ENCODE results near the gene CDV3.

DNA sequence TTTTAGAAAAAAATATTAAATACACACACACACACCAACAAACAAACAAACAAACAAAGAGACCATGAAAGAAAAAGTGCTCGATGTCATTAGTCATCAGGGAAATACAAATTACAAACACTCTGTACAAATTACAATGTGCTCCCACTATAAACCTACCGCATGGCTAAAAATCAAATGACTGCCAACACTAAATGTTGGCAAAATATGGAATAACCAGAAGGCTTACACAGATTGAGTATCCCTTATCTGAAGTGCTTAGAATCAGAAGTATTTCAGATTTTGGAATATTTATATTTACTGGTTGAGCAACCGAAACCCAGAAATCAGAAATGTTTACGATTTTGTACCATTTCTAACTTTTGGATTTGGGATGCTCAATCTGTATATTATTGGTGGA is 33.4 kb downstream of the CDV3 start:
- TF ChIP-seq POLR2A (IDR thresholded peaks at IDR 0.05; ENCODE audit: low read depth, low read length) (no peak), EZH2 (IDR thresholded peaks at IDR 0.05; ENCODE audit: borderline replicate concordance, low read depth, low read length, severe bottlenecking) (no peak), POLR2AphosphoS5 (IDR thresholded peaks at IDR 0.05; ENCODE audit: insufficient read depth, low read depth, low read length) (no peak)
- TF ChIP-seq, protein P1, sequence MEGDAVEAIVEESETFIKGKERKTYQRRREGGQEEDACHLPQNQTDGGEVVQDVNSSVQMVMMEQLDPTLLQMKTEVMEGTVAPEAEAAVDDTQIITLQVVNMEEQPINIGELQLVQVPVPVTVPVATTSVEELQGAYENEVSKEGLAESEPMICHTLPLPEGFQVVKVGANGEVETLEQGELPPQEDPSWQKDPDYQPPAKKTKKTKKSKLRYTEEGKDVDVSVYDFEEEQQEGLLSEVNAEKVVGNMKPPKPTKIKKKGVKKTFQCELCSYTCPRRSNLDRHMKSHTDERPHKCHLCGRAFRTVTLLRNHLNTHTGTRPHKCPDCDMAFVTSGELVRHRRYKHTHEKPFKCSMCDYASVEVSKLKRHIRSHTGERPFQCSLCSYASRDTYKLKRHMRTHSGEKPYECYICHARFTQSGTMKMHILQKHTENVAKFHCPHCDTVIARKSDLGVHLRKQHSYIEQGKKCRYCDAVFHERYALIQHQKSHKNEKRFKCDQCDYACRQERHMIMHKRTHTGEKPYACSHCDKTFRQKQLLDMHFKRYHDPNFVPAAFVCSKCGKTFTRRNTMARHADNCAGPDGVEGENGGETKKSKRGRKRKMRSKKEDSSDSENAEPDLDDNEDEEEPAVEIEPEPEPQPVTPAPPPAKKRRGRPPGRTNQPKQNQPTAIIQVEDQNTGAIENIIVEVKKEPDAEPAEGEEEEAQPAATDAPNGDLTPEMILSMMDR (IDR thresholded peaks at IDR 0.05; ENCODE audit: extremely low read depth in 1 of 2, insufficient read depth in 1 of 2, low read depth in 1 of 2, low read length in 2 of 2), result no peak
- TF ChIP-seq, protein P2, sequence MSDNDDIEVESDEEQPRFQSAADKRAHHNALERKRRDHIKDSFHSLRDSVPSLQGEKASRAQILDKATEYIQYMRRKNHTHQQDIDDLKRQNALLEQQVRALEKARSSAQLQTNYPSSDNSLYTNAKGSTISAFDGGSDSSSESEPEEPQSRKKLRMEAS (IDR thresholded peaks at IDR 0.05; ENCODE audit: insufficient read depth, insufficient read length), result no peak

Data from endothelial cell of umbilical vein (primary cell).